Endothelial cell (in vitro differentiated cells): ENCODE measurements around the gene LRRC45. TPM values are rescaled to one million over a fixed set of nuclear protein-coding genes. Genes with fewer than 3 reads are reported as not detected.

Experiments used
- DNase-seq: peaks from one replicate; pipeline ENCODE4 v3.0.0; 2021; ENCODE audit warnings: low spot score
- H3K27ac Mint-ChIP-seq: one replicate; pipeline ENCODE4 v1.8.0; 2021; ENCODE audit warnings: mixed read lengths, inconsistent platforms; ENCODE audit not compliant: unreplicated experiment
- H3K27me3 Mint-ChIP-seq: one replicate; pipeline ENCODE4 v1.8.0; 2021; ENCODE audit warnings: mild to moderate bottlenecking, moderate library complexity, mixed read lengths, inconsistent platforms; ENCODE audit not compliant: unreplicated experiment
- H3K36me3 Mint-ChIP-seq: one replicate; pipeline ENCODE4 v1.8.0; 2021; ENCODE audit warnings: mild to moderate bottlenecking, low read depth, mixed read lengths, inconsistent platforms; ENCODE audit not compliant: unreplicated experiment
- H3K4me1 Mint-ChIP-seq: one replicate; pipeline ENCODE4 v1.8.0; 2021; ENCODE audit warnings: mild to moderate bottlenecking, mixed read lengths, inconsistent platforms; ENCODE audit not compliant: unreplicated experiment
- H3K4me3 Mint-ChIP-seq: one replicate; pipeline ENCODE4 v1.8.0; 2021; ENCODE audit warnings: mild to moderate bottlenecking, mixed read lengths, inconsistent platforms; ENCODE audit not compliant: unreplicated experiment
- H3K9me3 Mint-ChIP-seq: one replicate; pipeline ENCODE4 v1.8.0; 2021; ENCODE audit warnings: mixed read lengths, inconsistent platforms; ENCODE audit not compliant: unreplicated experiment
- long read RNA-seq: library from polyadenylated mRNA; unstranded; transcript quantifications from one replicate; pipeline ENCODE4 v2.0.0, GENCODE V29; 2020; ENCODE audit not compliant: unreplicated experiment
- total RNA-seq: library from RNA; stranded (reverse); fragmentation: NEBNext Ultra II Directional; extraction: Animal tissue kit (Norgen Biotek cat#: 25700); gene quantifications from one replicate; pipeline ENCODE4 v1.2.1, GENCODE V29; 2021; ENCODE audit not compliant: unreplicated experiment
- TF ChIP-seq, protein P1 (sequence below): fragments of 200-600 bp; sonication (generic); IDR thresholded peaks from one replicate; pipeline ENCODE4 v1.5.0; 2021; ENCODE audit warnings: antibody characterized with exemption; ENCODE audit not compliant: unreplicated experiment

Gene LRRC45
- 12.2 TPM for total RNA-seq
- long read RNA-seq, partial matches to known transcripts: 0 of 3 reads
- long read RNA-seq, other reads (novel, unspliced or antisense): 0 of 3 reads

DNA sequence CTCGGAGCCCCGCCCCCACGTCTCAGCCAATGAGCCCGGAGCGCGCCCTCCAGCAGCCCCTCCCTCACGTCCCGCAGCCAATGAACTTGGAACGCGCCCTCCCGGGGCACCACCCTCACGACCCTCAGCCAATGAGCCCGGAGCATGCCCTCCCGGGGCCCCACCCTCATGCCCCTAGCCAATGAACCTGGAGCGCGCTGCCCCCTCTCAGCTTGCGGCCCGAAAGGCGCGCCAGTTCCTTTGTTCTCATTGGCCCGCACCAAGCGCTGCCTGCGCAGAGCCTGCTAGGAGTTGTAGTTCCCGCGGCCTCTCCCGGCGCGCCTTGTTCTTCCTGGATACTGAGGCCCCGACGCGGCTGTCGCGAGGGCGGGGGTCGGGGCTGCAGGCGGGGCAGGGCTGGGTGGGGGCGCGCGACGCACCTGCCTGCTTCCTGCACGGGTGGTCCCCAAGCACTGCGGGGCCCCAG, at the start of gene LRRC45:
Gene LRRC45 (plus strand): TSS at position 325 of the 466 bp plus-strand sequence. CDS start 339 bp downstream, outside the sequence.
- Mint-ChIP-seq H3K4me3 (peak within 1 kb of the TSS; percentile 91), H3K4me1 (peaks cover 5% of the 10 kb centered on the region), H3K9me3 (no peaks in the 10 kb centered on the region), H3K27ac (no peak within 1 kb of the TSS), H3K27me3 (peaks cover 8% of the 10 kb centered on the region), H3K36me3 (peaks cover 4% of the 10 kb centered on the region)
- TF ChIP-seq, protein P1, sequence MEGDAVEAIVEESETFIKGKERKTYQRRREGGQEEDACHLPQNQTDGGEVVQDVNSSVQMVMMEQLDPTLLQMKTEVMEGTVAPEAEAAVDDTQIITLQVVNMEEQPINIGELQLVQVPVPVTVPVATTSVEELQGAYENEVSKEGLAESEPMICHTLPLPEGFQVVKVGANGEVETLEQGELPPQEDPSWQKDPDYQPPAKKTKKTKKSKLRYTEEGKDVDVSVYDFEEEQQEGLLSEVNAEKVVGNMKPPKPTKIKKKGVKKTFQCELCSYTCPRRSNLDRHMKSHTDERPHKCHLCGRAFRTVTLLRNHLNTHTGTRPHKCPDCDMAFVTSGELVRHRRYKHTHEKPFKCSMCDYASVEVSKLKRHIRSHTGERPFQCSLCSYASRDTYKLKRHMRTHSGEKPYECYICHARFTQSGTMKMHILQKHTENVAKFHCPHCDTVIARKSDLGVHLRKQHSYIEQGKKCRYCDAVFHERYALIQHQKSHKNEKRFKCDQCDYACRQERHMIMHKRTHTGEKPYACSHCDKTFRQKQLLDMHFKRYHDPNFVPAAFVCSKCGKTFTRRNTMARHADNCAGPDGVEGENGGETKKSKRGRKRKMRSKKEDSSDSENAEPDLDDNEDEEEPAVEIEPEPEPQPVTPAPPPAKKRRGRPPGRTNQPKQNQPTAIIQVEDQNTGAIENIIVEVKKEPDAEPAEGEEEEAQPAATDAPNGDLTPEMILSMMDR: no peak
- DNase-seq: peak; percentile 100

DNA sequence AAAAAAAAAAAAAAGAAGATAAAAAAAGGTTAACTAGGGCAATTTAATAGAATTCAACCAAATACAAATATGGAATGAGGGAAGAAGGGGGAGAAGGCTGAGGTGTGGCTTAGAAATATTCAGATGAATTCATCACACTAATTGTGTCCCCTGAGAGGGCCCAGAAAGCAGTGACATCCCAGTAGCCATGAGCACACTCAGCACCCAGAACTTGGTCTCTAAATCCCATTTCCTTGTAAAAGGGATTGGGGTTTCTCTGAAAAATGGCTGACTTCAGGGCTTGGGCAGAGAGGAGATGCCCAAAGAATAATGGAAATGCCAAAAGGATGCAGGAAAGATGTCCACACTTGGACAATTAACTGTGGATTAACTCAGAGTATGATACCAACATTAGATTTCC, 49.7 kb upstream of the LRRC45 start:
- H3K4me3 Mint-ChIP-seq: no peak overlapping the region
- peaks cover 9% of the 10 kb centered on the region for H3K27me3 Mint-ChIP-seq
- H3K9me3 Mint-ChIP-seq: no peaks in the 10 kb centered on the region
- H3K36me3 Mint-ChIP-seq: no peaks in the 10 kb centered on the region
- no peak for DNase-seq
- no peaks in the 10 kb centered on the region for H3K4me1 Mint-ChIP-seq
- no peak overlapping the region for H3K27ac Mint-ChIP-seq
- TF ChIP-seq, protein P1: no peak

DNA sequence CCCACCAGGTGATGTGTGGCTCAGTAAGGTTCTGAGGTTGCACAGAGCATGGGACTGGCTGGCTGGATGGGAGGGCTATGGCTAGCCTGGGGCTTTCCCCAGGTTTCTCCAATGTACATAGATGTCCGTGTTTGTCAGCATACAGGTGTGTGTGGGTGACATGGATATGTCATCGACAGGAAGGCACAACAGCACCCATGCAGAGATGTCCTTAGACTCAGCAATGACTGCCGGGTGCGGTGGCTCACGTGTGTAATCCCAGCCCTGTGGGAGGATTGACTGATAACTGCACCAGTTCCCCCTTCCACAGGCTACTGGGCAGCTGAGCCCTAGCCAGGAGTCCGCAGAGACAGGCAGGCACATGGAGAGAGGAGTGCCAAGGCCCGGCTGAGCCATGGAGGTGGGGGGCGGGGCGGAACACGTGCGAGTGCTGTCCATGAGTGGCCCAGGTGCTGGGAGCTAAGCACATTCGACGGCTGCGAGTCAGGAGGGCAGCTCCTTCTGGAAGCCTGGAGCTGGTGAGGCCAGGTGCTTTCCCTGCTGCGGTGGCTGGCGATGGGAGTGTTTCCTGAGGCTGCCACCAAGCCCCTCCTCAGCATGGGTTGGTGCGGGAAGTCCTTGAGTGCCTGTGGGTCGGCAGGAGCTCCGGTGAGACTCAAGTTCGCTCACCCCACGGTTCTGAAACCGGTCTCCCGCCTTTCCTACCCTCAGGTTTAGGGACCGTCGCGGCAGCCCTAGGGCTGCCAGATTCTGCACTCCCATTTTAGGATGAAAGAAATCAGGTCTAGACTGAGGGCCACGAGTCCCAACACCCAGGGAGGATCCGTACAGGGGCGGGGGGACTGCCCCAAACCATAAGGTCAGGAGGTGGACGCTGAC, 46.5 kb upstream of the LRRC45 start:
- Mint-ChIP-seq H3K4me1 (no peaks in the 10 kb centered on the region), H3K4me3 (peak overlapping the region; percentile 93), H3K9me3 (no peaks in the 10 kb centered on the region), H3K27ac (peak overlapping the region; percentile 88), H3K27me3 (peaks cover 9% of the 10 kb centered on the region), H3K36me3 (no peaks in the 10 kb centered on the region)
- TF ChIP-seq, protein P1: no peak
- DNase-seq: no peak

DNA sequence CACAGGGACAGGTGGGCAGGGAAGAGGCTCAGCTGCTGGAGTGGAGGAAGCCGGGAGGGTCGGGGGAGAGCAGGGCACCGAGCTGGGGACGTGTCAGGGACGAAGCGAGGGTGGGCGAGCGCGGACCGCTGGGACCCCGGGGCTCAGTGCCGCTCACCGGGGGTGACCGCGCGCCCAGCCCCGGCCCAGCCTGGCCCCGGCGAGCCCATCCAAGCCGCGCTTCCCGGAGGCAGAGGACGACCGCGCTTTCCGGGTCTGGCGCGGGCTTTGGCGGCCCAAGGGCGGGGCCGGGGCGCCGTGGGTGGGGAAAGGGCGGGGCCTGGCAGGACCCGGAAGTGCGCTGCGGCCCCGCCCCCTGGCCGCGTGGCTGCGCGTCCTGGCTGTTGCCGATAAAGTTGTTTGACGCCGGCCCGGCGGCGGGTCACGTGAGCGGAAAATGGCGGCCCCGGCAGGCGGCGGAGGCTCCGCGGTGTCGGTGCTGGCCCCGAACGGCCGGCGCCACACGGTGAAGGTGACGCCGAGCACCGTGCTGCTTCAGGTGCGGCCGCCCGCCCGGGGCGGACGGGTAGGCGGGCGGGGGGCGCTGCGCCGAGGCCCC, 45.8 kb upstream of the LRRC45 start, which contains the start of gene ASPSCR1:
Gene ASPSCR1 (plus strand): TSS at position 419 of the 598 bp plus-strand sequence. CDS start 18 bp downstream, at position 437.
- TF ChIP-seq, protein P1: no peak
- Mint-ChIP-seq H3K27ac (peak within 1 kb of the TSS; percentile 88), H3K4me3 (peak within 1 kb of the TSS; percentile 93), H3K9me3 (no peaks in the 10 kb centered on the region), H3K27me3 (peaks cover 9% of the 10 kb centered on the region), H3K36me3 (no peaks in the 10 kb centered on the region), H3K4me1 (no peaks in the 10 kb centered on the region)
- DNase-seq: peak; percentile 93
